GM18508 (cell line): ENCODE data around the gene ITPK1.
"Not testable (repeated sequence)": the region's sequence is repeated elsewhere in the genome, so short reads cannot be mapped to it uniquely, and the experiment has no call there.

Source experiments
- ATAC-seq: cut with Tn5 transposase; IDR thresholded peaks from one replicate; pipeline ENCODE4 v1.9.1; 2021; ENCODE audit warnings: moderate number of reproducible peaks; ENCODE audit not compliant: insufficient read depth, unreplicated experiment

ITPK1 gene

DNA sequence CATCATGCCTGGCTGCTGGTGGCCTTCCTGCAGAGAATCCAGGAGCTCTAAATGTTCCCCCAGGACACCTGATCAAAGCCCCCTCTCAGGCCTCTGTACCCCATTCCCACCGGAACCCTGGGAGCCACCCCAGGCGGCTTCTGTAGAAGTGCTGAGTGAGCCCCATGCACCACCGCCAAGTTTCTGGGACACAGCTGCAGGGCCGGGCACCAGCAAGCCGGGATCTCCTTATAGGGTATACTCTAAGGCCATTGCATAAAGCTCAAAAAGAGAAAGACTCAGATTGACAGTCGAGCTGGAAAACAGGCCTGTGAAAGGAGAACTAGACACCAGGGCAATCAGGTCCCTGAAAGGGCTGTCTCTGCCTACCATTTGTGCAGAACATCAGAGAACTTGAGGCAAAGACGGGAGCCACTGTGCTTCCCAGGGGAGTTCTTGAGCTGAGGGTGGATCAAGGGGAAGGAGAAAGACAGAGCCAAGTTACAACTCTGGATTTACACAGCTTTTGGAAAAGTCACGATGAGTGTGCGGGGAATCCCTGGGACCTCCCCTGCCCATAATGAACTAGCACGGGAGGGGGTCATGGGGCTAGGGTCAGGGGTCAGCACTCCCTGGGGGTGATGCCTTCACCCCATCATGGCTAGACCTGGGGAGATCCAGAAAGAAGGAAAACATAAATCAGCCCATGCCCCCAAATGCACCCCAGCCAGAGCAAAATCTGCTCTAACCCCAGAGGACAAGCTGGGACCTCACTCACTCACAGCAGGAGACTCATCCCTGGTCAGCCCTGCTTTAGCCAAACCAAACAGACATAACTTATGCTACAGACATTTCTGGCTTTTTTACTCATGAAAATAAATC, 51.1 kb downstream of the ITPK1 start:
- no peak for ATAC-seq

DNA sequence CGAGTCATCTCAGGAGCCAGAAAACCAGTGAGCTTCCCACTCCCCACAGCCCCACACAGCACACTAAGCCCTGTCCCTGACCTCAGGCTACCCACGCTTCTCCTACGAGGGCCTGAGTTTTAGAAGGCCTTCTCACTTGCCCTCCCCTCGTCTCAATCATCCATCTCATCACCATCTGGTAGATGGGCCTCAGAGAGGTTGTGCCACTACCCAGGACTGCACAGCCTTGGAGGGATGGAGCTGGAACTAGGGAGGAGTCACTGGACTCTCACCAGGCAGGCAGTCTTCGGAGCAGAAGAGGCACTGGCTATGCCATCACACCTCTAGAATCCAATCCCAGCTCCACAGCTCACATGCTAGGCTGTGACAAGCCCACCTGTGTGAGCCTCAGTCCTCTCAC, 52.3 kb downstream of the ITPK1 start:
- no peak for ATAC-seq

DNA sequence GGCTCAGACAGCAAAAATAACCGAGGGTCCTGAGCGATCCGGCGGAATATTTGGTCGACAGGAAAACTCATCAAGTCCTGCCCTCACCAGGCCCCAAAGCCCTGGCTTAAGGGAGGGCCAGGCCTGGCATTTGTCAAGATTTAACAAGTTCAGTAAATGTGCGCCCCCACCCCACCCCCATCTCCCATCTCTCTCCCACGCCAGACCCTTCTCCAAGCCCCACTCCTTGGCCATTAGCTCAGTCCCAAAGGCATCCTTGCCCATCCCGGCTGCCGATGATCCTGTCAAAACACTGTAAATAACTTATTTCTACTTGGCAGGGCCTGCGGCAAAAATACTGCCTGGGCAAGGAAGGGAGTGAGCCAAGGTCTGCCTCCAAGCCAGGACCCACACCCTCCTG, 52.8 kb downstream of the ITPK1 start:
- ATAC-seq, result no peak

DNA sequence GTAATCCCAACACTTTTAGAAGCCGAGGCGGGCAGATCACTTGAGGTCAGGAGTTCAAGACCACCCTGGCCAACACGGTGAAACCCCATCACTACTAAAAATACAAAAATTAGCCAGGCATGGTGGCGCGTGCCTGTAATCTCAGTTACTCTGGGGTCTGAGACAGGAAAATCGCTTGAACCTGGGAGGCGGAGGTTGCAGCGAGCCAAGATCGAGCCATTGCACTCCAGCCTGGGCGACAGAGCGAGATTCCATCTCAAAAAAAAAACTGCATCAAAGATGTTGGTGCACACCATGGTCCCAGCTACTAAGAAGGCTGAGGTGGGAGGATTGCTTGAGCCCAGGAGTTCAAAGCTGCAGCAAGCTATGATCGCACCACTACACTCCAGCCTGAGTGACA, 53.7 kb downstream of the ITPK1 start:
- not testable (repeated sequence) for ATAC-seq

DNA sequence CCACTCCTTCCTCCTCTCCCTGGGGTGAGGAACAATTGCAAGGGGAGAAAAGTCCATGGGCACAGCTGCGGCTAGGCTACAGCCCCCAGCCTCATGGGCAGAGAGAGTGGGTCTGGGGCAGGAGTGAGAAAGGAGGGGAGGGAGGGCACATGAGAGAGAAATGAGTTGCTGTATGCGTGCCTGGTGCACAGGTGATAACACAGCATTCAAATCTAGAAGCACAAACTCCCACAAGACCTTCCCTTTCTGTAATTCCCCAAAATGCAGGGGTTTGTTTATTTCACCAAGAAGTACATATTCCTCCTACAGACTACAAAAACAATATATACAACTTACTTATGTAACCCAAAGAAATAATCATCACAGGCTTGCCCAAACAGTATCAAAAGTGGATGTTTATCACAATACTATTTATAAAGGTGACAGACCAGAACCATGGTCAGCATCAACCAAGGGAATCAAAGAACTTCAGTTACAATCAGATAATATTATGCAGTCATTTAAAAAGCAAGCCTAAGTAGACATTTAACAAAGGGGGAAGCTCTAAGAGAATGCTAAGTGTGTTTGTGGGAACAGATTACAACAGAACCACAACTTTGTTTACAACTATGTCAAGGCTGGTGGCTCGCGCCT, 54.2 kb downstream of the ITPK1 start:
- no peak for ATAC-seq

DNA sequence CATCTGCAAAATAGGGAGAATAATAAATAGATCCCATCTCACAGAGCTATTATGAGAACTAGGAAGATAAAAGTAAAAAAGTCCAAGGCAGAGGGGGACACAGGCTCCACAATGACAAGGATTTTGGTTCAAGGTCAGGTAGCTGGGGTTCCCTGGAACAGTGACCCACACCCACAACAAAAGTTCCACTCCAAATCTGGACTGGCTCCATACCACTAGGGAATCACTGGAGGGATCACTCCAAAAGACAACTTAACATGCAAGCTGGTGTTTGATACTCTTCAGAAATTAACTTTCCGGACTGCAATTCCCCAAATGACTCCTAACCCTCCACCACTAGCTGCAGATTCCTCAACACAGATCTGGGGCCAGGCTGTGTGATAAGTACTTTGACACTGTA, 54.9 kb downstream of the ITPK1 start:
- no peak for ATAC-seq

DNA sequence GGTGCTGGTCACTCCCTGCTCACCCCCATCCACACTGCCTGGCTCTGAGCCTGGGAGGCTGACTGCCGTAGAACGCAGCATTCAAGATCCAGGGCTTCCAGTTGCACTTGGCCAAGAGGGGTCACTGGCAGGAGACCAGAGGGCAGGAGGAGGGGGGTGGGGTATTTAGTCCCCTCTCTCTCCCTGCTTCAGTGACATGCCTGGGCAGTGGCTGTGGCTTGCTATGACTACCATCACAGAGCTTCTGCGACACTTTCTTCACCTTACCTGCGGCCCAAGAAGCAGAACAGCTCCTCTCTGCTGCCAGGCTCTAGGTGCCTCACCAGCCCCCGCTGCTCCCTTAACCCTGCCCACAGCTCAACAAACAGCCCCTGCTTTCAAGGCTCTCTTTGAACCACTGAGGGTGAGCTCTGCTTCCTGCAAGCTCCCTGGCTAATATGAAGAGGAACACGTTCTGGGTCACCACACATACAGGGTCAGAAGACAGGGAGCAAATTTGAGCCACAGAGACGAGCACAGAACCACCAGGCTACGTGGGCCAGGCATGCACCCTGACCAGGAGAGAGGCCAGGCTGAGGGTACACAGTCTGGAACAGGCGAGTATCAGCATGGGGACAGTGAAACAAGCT, 55.7 kb downstream of the ITPK1 start:
- no peak for ATAC-seq

DNA sequence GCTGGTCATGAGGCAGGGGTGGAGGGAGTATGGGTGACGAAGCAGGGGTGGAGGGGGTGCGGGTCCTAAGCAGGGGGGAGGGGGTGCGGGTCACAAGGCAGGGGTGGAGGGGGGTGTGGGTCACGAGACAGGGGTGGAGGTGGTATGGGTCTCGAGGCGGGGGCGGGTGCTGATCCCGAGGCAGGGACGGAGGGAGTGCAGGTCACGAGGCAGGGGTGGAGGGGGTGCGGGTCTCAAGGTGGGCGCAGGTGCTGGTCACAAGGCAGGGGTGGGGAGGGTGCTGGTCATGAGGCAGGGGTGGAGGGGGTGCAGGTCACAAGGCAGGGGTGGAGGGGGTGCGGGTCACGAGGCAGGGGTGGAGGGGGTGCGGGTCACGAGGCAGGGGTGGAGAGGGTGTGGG, 56.5 kb downstream of the ITPK1 start:
- ATAC-seq, result no peak

DNA sequence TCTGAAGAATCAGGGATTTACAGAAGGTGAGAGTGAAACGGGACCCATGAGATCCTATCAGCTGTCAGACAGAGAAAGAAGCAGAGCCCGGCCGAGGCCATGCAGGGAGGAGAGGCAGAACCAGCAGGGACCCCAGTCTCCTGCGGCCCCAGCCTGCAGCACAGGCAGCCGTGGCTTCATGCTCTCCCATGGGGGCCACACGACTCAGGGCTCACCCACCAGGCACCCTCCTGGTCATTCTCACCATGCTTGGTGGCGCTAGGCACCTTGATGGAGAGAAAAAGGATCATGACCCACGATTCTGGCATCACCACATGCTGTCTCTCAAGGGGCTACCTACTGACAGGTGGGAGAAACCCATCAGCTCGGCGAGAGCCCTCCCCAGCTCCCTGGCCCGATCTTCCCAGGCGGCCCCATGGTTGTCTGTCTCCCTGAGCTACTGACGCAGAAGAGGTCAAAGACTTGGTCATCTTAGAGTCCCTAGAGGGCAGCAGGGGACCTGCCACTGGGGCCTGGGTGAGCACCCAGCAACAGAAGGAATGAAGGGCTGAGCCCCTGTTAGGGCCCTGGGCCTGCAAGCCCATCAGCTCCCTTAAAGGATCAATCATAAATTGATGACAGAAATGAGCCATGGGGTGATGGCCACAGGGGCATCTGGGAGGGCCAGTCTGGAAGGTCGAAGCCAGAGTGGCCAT, 58.0 kb downstream of the ITPK1 start:
- ATAC-seq, result no peak

DNA sequence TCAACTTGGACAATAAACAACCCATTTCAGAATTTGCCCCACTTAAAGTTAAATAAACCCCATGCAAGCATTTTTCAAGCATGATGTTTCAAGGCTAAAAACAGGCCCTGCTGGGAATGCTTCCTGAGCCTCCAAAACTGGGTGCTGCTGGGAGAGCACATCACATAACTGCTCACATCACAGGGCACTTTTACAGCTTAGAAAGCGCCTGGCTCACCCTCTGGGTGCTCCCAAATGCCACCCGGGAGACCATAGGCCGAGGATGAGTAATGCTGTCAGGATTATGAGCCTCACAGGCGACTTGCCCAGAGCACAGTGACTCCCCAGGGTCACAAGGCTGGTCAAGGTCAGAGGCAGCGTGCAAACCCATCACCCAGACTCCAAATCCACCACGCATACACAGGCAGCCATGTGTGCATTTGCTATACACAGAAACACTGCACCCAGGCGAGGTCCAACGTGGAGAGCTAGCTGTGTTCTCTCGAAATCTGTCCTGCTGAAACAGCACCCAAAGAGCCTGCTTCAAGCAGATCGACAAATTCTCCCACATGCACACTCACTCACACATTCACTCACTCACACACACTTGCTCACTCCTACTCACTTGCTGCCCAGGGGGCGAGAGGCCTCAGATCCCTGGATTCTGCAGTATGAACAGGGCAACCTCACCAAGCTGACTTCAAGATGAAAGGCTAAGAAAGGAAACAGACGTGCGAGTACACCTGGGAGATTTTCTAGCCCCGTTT, 58.7 kb downstream of the ITPK1 start:
- no peak for ATAC-seq

DNA sequence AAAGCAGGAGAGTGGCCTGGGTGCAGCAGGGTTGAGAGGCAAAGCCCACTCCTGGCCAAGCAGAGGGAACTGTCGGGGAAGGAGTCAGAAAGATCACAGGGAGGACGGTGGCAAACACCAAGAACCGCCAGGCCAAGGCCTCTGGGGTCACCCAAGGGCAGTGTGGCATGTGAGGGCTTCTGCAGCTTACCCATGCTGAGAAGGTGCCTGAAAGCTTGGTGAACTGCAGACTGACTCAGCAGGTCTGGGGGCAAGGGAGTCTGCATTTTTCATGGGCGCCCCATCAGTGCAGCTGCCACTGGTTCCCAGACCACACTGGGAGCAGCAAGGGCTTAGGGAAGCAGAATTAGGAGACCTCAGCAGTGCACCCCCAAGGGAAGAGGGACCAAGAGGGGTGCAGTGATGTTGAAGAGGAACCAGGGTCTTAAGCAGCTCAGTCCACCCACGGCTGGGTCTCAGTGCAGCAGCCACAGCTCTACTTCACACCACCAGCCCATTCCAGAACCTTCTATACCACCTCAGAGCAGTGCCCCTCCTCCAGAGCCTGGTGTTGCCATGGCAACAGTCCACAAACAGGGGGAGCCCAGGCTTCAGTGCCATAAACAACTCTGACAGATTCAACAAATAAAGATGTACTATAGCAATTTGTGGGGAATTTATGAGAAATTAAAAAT, 59.4 kb downstream of the ITPK1 start:
- no peak for ATAC-seq

DNA sequence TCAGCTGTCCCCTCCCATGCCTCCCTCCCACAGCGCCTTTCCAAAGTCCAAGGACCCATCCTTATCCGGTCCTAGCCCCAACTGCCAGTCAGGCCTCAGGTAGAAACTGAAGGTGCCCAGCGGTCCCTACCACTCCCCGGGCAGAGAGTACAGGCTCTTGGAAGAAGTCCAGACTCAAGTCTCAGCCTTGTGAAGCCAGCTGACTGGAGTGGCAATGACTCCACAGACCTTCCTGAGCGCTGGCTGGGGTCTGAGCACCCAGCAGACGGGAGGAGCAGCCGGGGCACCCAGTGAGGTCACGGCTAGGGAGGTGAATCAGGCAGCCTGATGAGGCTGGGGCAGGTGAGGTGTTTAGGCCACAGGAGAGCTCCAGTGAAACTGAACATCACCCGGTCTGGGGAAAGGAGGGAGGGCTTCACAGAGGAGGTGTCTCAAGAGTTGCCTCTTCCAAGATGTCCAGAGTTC, 60.0 kb downstream of the ITPK1 start:
- ATAC-seq, result no peak

DNA sequence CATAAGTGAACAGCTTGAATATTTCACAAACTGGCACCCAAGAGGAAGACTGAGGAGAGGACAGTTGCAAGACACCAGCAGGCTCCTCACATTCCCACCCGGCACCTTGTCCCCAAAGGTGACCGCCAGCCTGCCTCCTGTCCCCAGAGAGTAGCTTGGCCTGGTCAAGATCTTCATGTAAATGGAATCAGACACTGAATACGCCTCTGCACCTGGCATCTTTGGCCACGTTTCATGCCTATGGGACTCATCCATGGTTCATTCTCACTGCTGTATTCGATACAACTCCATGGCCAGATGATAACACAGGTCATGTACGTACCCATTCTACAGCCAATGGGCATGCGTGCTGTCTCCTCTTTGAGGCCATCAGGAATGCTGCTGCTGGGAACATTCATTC, 60.8 kb downstream of the ITPK1 start:
- ATAC-seq, result no peak

DNA sequence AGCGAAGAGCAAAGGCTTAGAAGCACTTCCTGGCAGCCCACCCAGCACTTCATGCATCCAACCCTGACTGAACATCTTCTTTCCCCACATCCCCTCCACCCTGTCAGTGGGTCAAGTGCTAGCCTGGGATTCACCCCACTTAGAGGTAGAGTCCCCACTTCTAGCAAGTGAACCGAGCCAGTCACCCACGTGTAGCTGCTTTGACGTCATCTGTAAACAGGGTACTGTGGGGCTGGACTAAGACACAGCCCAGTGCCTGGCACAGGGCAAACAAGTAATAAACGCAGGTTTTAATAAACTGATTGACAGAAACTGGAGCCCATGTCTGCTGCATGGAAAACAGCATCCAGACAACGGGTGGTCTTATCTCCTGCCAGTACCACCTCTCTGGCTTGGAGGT, 61.7 kb downstream of the ITPK1 start:
- ATAC-seq, result no peak

DNA sequence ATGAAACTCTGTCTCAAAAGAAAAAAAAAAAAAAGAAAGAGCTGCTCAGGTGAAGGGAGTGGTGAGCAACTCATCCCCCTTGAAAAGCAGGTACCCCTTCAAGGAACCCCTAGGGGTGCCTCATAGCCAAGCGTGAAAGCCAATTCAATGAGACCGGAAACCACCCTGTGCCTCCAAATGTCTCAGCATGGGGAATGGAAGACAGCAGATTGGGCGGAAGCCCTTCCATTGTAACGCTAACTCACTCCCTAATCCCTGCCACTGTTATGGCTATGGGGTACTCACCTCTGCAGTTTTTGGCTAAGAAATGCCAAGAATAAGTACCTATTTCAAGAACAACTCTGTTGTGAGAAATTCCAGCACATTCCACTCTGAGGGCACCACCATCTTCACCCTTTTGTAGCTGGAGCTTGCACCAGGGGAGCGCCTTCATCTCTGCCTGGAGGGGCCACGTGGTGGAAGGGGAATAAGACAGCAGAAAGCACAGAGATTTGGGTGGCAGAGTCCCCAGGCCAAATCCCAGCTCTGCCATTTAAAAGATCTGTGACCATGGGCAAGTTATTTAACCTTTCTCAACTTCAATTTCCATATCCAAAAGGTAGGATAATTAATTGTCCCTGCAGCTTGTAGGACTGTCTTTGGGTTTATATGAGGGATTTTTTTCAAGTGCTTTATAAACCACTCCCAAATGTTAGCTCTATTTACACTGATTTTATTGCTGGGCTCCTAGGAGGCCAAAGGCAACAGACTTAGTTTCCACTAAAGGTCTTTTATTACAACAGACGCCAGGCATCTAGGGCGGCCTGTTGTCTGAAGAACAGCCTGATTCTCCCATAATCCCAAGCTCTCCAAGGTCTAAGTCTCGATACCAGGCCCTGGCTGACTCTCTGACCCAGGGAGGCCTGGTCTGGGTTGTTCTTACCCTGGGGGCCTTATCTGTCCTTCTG, 63.9 kb downstream of the ITPK1 start:
- no peak for ATAC-seq

DNA sequence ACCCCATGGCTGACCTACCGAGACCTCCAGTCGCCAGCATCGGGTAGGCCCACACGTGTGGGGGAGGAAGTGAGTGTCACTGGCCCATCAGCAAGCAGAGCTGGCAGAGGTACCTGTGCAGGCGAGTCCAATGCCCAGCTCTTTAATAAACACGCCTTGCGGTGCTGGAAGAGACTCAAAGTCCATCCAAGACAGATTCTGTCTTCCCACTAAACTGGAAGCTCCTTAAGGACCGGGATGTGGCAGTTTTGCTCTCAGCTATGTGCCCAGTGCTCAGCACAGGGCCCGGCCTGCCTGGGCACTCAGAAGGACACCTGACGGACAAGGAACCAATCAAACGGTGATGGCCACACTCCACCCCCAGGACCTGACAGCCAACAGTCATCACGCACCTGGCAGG, 65.0 kb downstream of the ITPK1 start:
- no peak for ATAC-seq

DNA sequence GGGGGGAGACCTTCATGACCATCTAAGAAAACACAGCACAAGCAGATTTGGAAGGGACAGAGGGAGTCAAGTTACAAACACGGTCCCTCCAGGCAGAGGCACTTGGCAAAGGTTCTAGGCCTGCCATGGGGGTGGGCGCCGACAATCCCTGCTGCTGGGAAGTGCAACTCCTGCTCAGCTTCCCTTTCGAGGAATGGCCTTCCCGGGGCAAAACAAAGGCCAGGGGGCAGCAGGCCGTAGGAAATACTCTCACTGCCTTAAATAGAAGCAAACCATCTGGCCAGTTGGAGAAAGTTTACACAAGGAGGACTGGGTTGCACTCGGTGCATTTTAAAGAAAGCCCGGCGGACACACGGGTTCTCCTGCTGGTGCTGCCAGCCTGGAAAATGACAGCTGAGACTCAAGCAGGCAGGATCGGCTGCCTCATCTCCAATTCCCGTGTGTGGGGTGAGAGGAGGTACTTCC, 65.8 kb downstream of the ITPK1 start:
- no peak for ATAC-seq

DNA sequence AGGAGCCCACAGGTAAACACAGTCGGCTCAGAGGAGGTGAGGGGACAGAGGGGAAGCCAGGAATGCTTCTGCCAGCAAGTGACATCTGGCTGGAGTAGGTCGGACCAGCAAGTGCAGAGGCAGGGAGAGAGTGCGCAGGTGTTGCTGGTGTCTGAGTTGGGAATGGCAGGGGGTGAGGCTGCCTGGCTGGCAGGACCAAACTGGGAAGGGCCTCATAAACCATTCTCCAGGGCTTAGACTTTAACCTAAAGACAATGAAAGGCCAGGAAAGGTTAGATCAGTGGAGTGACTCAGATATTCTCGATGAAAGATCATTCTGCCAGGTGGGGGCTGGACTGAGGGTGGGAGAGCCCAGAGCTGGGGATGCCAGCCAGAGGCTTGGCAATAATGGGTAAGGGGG, 66.4 kb downstream of the ITPK1 start:
- no peak for ATAC-seq
